Measurements from ENCODE around the gene ADISSP. TPM values are rescaled to one million over a fixed set of nuclear protein-coding genes. Genes with fewer than 3 reads are reported as not detected.

ADISSP gene
- total and polyA plus RNA-seq, 2 of the 13 experiments (the other 11 are each of a cell fraction or from before 2014, with no cell fraction given): 38.3 to 90.6 TPM

DNA sequence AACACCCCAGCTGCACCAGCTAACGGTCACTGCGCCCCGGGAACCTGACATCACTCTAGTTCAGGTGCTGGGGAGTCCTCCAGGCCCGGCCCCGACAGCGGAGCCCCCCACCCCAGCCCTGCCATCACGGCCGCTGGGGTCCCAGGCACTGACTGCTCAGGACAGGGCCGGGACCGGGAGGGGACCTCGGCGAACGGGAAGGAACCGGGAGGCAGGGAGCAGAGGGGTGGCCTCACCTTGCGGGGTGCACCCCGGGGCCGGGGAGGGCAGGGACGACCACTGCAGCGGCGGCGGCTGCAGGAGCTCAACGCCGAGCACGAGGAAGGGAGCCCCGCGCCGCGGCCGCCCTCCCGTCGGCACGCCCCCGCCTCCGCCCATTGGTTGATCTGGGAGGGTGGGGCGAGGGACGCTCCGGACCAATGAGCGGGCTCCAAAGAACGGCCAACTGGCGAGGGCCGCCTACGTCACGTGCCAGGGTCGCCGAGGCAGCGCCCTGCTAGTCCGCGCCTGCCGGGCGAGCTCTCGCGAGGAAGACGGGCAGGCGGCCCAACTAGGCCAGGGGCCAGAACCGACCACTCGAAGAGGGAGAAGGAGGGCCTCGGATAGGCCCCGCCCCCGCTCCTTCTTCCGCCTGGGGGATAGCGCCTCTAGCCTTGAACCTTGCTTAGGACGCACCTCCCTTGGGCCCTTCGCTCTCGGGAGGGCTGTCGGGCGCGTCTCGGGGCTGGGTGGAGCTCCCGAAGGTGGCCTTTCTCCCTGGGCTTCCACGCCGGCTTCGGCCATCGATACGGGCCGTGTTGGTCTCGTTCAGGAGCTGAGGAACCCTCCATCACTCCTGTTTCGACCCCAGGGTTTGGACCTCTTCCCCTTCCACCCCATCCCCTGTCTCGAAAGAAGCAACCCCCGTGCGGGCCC lies at the start of gene ADISSP (continued):
- TF ChIP-seq ZNF782 (CRISPR knock-in tag; IDR thresholded peaks at IDR 0.05; ENCODE audit: borderline replicate concordance) (peak; percentile 92), ZNF577 (CRISPR knock-in tag; IDR thresholded peaks at IDR 0.05; ENCODE audit: borderline replicate concordance, low read depth) (peak; percentile 58; the same call in 1 of the 2 replicates), NCOA1 (CRISPR knock-in tag; IDR thresholded peaks at IDR 0.05) (peak; percentile 89; the same call in 1 of the 2 replicates), ZNF350 (CRISPR knock-in tag; IDR thresholded peaks at IDR 0.05; ENCODE audit: borderline replicate concordance, low read depth) (peak; percentile 82), FOXP1 (IDR thresholded peaks at IDR 0.05) (no peak), FOXP1 (CRISPR knock-in tag; IDR thresholded peaks at IDR 0.05) (no peak), ZNF34 (CRISPR knock-in tag; IDR thresholded peaks at IDR 0.05; ENCODE audit: borderline replicate concordance) (no peak), ZNF766 (CRISPR knock-in tag; IDR thresholded peaks at IDR 0.05; ENCODE audit: borderline replicate concordance) (peak; percentile 93), RBM22 (optimal IDR thresholded peaks at IDR 0.05; ENCODE audit: low read length) (no peak), NFIC (IDR thresholded peaks at IDR 0.05; ENCODE audit: low read length) (no peak)
- TF ChIP-seq, protein P1, sequence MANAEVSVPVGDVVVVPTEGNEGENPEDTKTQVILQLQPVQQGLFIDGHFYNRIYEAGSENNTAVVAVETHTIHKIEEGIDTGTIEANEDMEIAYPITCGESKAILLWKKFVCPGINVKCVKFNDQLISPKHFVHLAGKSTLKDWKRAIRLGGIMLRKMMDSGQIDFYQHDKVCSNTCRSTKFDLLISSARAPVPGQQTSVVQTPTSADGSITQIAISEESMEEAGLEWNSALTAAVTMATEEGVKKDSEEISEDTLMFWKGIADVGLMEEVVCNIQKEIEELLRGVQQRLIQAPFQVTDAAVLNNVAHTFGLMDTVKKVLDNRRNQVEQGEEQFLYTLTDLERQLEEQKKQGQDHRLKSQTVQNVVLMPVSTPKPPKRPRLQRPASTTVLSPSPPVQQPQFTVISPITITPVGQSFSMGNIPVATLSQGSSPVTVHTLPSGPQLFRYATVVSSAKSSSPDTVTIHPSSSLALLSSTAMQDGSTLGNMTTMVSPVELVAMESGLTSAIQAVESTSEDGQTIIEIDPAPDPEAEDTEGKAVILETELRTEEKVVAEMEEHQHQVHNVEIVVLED (CRISPR knock-in tag; IDR thresholded peaks at IDR 0.05; ENCODE audit: borderline replicate concordance): peak; percentile 82
- TF ChIP-seq, protein P2, sequence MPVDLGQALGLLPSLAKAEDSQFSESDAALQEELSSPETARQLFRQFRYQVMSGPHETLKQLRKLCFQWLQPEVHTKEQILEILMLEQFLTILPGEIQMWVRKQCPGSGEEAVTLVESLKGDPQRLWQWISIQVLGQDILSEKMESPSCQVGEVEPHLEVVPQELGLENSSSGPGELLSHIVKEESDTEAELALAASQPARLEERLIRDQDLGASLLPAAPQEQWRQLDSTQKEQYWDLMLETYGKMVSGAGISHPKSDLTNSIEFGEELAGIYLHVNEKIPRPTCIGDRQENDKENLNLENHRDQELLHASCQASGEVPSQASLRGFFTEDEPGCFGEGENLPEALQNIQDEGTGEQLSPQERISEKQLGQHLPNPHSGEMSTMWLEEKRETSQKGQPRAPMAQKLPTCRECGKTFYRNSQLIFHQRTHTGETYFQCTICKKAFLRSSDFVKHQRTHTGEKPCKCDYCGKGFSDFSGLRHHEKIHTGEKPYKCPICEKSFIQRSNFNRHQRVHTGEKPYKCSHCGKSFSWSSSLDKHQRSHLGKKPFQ (CRISPR knock-in tag; IDR thresholded peaks at IDR 0.05; ENCODE audit: insufficient replicate concordance): peak; percentile 92
- TF ChIP-seq, protein P3, sequence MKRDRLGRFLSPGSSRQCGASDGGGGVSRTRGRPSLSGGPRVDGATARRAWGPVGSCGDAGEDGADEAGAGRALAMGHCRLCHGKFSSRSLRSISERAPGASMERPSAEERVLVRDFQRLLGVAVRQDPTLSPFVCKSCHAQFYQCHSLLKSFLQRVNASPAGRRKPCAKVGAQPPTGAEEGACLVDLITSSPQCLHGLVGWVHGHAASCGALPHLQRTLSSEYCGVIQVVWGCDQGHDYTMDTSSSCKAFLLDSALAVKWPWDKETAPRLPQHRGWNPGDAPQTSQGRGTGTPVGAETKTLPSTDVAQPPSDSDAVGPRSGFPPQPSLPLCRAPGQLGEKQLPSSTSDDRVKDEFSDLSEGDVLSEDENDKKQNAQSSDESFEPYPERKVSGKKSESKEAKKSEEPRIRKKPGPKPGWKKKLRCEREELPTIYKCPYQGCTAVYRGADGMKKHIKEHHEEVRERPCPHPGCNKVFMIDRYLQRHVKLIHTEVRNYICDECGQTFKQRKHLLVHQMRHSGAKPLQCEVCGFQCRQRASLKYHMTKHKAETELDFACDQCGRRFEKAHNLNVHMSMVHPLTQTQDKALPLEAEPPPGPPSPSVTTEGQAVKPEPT (CRISPR knock-in tag; IDR thresholded peaks at IDR 0.05; ENCODE audit: low read depth): no peak
- TF ChIP-seq, protein P4, sequence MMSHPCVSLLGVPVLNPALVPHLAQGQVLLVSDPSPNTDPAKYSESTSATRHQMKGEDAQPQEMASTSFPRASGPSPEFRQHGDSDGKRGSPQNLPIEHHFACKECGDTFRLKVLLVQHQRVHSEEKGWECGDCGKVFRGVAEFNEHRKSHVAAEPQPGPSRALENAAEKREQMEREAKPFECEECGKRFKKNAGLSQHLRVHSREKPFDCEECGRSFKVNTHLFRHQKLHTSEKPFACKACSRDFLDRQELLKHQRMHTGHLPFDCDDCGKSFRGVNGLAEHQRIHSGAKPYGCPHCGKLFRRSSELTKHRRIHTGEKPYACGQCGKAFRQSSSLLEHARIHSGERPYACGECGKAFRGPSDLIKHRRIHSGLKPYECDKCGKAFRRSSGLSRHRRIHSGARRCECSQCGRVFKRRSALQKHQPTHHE (CRISPR knock-in tag; IDR thresholded peaks at IDR 0.05; ENCODE audit: borderline replicate concordance): peak; percentile 83; the same call in 1 of the 2 replicates
- TF ChIP-seq, protein P5, sequence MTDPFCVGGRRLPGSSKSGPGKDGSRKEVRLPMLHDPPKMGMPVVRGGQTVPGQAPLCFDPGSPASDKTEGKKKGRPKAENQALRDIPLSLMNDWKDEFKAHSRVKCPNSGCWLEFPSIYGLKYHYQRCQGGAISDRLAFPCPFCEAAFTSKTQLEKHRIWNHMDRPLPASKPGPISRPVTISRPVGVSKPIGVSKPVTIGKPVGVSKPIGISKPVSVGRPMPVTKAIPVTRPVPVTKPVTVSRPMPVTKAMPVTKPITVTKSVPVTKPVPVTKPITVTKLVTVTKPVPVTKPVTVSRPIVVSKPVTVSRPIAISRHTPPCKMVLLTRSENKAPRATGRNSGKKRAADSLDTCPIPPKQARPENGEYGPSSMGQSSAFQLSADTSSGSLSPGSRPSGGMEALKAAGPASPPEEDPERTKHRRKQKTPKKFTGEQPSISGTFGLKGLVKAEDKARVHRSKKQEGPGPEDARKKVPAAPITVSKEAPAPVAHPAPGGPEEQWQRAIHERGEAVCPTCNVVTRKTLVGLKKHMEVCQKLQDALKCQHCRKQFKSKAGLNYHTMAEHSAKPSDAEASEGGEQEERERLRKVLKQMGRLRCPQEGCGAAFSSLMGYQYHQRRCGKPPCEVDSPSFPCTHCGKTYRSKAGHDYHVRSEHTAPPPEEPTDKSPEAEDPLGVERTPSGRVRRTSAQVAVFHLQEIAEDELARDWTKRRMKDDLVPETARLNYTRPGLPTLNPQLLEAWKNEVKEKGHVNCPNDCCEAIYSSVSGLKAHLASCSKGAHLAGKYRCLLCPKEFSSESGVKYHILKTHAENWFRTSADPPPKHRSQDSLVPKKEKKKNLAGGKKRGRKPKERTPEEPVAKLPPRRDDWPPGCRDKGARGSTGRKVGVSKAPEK (CRISPR knock-in tag; IDR thresholded peaks at IDR 0.05; ENCODE audit: borderline replicate concordance): 0 out of 2 replicates have a peak, but pooled peaks have one; percentile 50
- TF ChIP-seq, protein P6, sequence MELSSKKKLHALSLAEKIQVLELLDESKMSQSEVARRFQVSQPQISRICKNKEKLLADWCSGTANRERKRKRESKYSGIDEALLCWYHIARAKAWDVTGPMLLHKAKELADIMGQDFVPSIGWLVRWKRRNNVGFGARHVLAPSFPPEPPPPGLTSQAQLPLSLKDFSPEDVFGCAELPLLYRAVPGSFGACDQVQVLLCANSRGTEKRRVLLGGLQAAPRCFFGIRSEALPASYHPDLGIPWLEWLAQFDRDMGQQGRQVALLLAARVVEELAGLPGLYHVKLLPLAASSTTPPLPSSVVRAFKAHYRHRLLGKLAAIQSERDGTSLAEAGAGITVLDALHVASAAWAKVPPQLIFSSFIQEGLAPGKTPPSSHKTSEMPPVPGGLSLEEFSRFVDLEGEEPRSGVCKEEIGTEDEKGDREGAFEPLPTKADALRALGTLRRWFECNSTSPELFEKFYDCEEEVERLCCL (CRISPR knock-in tag; IDR thresholded peaks at IDR 0.05; ENCODE audit: borderline replicate concordance): no peak

Data from HepG2 (cell line).